ENCODE measurements around the gene CMTM4. TPM values are rescaled to one million over a fixed set of nuclear protein-coding genes. Genes with fewer than 3 reads are reported as not detected.
A peak's percentile ranks its signal among the peaks of the same experiment; 100 is the strongest.

CMTM4 gene
- total and polyA plus RNA-seq, 2 of the 4 experiments (the other 2 are of a cell fraction): 9.0 to 14.5 TPM

DNA sequence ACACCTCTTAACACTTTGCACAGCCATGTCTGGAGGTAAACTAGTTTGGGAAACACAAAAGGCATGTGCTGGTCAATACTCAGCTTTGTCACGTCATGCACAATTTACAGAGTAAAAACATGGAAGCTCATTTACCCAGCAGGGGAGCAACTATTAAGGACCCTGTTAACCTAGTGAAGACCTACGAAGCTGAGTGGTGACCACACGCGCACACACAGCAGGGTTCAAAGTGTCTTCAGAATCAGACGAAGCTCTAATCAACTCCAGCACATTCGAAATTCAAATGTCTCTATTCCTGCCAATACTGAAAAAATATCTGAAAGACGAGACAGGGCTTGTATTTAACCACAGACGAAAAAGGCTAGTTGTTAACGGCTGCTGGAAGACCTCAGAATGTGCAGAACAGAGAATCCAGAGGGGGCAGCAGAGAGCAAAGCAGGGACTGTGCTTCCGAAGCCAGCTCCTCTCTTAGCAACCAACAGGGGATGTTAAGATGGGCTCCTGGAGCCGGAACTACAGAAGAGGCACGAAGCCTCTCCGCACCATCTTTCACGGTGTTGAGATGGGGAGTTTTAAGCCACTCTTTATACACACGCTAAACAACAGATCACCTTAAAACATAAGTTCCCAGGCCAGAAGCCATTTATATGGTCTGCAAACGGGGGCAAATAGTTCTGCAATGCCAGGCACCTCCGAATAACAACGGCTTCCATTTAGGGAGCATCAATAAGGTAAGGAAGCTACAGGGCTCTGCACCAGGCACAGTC is 45.7 kb downstream of the CMTM4 start:
- Histone ChIP-seq H2AK5ac (ENCODE audit: low read depth, low read length) (no peak overlapping the region; the same call in 1 of the 2 replicates), H4K5ac (ENCODE audit: low read depth, low read length) (peak overlapping the region; percentile 6; the same call in 1 of the 2 replicates), H3K79me1 (ENCODE audit: low read depth in 1 of 2, low read length in 2 of 2) (peaks cover 13 to 19% of the 10 kb centered on the region in 2 experiments; a peak in 3 of 4 replicates), H3K14ac (replicated peaks; ENCODE audit: low read depth, low read length) (no peak overlapping the region; the same call in 1 of the 2 replicates), H4K8ac (ENCODE audit: low read depth in 2 of 2, low read length in 2 of 2) (peak overlapping the region; percentile 36 to 81; a peak in 3 of 4 replicates), H2BK5ac (ENCODE audit: low read depth, low read length, poor library complexity, severe bottlenecking) (no peak overlapping the region), H3K4me3 (ENCODE audit: insufficient read depth, low read depth, low read length) (peak overlapping the region; percentile 4; the same call in 1 of the 2 replicates), H3K4ac (ENCODE audit: low read depth, low read length) (no peak overlapping the region), H3K27me3 (ENCODE audit: control insufficient read depth, insufficient read depth, low read length) (no peaks in the 10 kb centered on the region), H3K9me1 (ENCODE audit: insufficient read depth, low read length) (peaks cover 11% of the 10 kb centered on the region; the same call in 1 of the 2 replicates), H2BK120ac (ENCODE audit: low read depth, low read length) (no peak overlapping the region), H3K9me3 (ENCODE audit: control insufficient read depth, insufficient read depth, low read length) (no peaks in the 10 kb centered on the region), H3K27ac (ENCODE audit: insufficient read depth, low read length) (no peak overlapping the region), H4K20me1 (ENCODE audit: insufficient read depth, low read length) (no peaks in the 10 kb centered on the region), H2BK15ac (ENCODE audit: low read depth, low read length) (no peak overlapping the region), H3K56ac (ENCODE audit: extremely low read depth, insufficient read depth, low read length) (no peak overlapping the region), H3K4me1 (ENCODE audit: control insufficient read depth, insufficient read depth, low read length) (peaks cover 3% of the 10 kb centered on the region; the same call in 1 of the 2 replicates), H3K36me3 (ENCODE audit: control insufficient read depth, insufficient read depth, low read length) (no peaks in the 10 kb centered on the region), H3K18ac (ENCODE audit: low read depth, low read length) (no peak overlapping the region), H3K23ac (ENCODE audit: low read depth, low read length) (no peak overlapping the region), H2AK9ac (replicated peaks; ENCODE audit: low read depth, low read length, poor library complexity) (no peak overlapping the region), H3K9ac (ENCODE audit: low read depth, low read length) (no peak overlapping the region), H4K91ac (ENCODE audit: insufficient read depth, low read depth, low read length) (no peak overlapping the region), H3K4me2 (ENCODE audit: low read depth, low read length) (peak overlapping the region; percentile 48), H2AFZ (replicated peaks; ENCODE audit: low read length, poor library complexity) (peak overlapping the region; percentile 38), H2BK20ac (ENCODE audit: low read depth, low read length) (no peak overlapping the region)
- ChIA-PET CTCF (interaction anchor here (0.5 to 2.1 kb wide), 22 partner anchors 8 to 1168 kb away, joined by 3 to 18 read pairs (median 6); partner anchors contain the start of gene CMTM4), POLR2A (ENCODE audit: unreplicated experiment) (interaction anchor here (0.6 kb wide), 1 partner anchor 222 kb away, joined by 3 read pairs; no protein-coding TSS in a partner anchor)
- in situ Hi-C loops (cut with MboI; ENCODE audit: low sequenced_read_pairs): no loop called here
- WGBS, 2 experiments (ENCODE audit: extremely low coverage in 2 of 2, insufficient read length in 1 of 2): no CpG with 5 or more reads among the region's 18 CpGs
- no peak for TF ChIP-seq RFX5 (IDR thresholded peaks at IDR 0.05; ENCODE audit: low read depth, low read length)
- TF ChIP-seq, protein P1, sequence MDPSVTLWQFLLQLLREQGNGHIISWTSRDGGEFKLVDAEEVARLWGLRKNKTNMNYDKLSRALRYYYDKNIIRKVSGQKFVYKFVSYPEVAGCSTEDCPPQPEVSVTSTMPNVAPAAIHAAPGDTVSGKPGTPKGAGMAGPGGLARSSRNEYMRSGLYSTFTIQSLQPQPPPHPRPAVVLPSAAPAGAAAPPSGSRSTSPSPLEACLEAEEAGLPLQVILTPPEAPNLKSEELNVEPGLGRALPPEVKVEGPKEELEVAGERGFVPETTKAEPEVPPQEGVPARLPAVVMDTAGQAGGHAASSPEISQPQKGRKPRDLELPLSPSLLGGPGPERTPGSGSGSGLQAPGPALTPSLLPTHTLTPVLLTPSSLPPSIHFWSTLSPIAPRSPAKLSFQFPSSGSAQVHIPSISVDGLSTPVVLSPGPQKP (IDR thresholded peaks at IDR 0.05; ENCODE audit: borderline replicate concordance, low read depth, low read length): no peak
- peak; percentile 35 for TF ChIP-seq SMC3 (IDR thresholded peaks at IDR 0.05; ENCODE audit: low read depth, low read length)
- no peak for TF ChIP-seq BHLHE40 (IDR thresholded peaks at IDR 0.05; ENCODE audit: low read depth, low read length)
- TF ChIP-seq RAD21 (IDR thresholded peaks at IDR 0.05; ENCODE audit: low read length): peak; percentile 72
- TF ChIP-seq CEBPB (IDR thresholded peaks at IDR 0.05; ENCODE audit: low read depth, low read length): no peak
- TF ChIP-seq, protein P2, sequence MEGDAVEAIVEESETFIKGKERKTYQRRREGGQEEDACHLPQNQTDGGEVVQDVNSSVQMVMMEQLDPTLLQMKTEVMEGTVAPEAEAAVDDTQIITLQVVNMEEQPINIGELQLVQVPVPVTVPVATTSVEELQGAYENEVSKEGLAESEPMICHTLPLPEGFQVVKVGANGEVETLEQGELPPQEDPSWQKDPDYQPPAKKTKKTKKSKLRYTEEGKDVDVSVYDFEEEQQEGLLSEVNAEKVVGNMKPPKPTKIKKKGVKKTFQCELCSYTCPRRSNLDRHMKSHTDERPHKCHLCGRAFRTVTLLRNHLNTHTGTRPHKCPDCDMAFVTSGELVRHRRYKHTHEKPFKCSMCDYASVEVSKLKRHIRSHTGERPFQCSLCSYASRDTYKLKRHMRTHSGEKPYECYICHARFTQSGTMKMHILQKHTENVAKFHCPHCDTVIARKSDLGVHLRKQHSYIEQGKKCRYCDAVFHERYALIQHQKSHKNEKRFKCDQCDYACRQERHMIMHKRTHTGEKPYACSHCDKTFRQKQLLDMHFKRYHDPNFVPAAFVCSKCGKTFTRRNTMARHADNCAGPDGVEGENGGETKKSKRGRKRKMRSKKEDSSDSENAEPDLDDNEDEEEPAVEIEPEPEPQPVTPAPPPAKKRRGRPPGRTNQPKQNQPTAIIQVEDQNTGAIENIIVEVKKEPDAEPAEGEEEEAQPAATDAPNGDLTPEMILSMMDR (conservative IDR thresholded peaks at IDR 0.05; ENCODE audit: low read depth, low read length): peak; percentile 93
- TF ChIP-seq RCOR1 (IDR thresholded peaks at IDR 0.05; ENCODE audit: insufficient replicate concordance, low read length): no peak
- no peak for TF ChIP-seq CHD1 (IDR thresholded peaks at IDR 0.05; ENCODE audit: low read depth, low read length)
- no peak for TF ChIP-seq MAFK (IDR thresholded peaks at IDR 0.05; ENCODE audit: low read depth, low read length)
- no peak for TF ChIP-seq FOS (IDR thresholded peaks at IDR 0.05; ENCODE audit: low read depth, low read length)
- no peak for TF ChIP-seq NFE2L2 (IDR thresholded peaks at IDR 0.05; ENCODE audit: low read depth, low read length)
- intact Hi-C loops (cut with micrococcal nuclease): no loop called here
- dilution Hi-C loops (cut with HindIII; ENCODE audit: low sequenced_read_pairs, unreplicated experiment): no loop called here
- peak; percentile 98 for ATAC-seq (ENCODE audit: low read depth)
- no TSS peak for BruUV-seq (replicated peaks)
- DNase-seq: peak; percentile 80

All from IMR-90 (cell line).